ENCODE data around the gene TP53. TPM values are rescaled to one million over a fixed set of nuclear protein-coding genes. Genes with fewer than 3 reads are reported as not detected.

The TP53 gene
- total and polyA plus RNA-seq, 10 of the 15 experiments (the other 5 are each of a cell fraction or from before 2014, with no cell fraction given) = 35.6 to 162 (median 75.9) TPM

DNA sequence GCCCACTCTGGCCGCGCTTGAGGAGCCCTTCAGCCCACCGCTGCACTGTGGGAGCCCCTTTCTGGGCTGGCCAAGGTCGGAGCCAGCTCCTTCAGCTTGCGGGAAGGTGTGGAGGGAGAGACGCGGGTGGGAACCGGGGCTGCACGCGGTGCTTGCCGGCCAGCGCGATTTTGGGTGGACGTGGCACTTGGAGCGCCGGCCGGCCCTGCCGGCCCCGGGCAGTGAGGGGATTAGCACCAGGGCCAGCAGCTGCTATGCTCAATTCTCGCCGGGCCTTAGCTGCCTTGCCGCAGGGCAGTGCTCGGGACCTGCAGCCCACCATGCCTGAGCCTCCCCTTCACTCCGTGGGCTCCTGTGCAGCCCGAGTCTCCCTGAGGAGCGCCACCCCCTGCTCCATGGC is 46.5 kb downstream of the TP53 start:
- H3K27me3 ChIP-seq (replicated peaks in 1 of 2; ENCODE audit: control insufficient read depth in 2 of 2, insufficient read depth in 2 of 2, low read length in 1 of 2) = no peaks in the 10 kb centered on the region
- no peak overlapping the region for H3K27ac ChIP-seq (ENCODE audit: control insufficient read depth, insufficient read depth)
- no peaks in the 10 kb centered on the region for H3K36me3 ChIP-seq (ENCODE audit: control insufficient read depth in 2 of 2, insufficient read depth in 2 of 2, low read length in 1 of 2)
- H3K4me3 ChIP-seq = no peak overlapping the region
- in situ Hi-C loops (cut with MboI) = no loop called here
- TF ChIP-seq BCL11A (IDR thresholded peaks at IDR 0.05; ENCODE audit: low read depth, low read length) (no peak), MTA3 (IDR thresholded peaks at IDR 0.05; ENCODE audit: borderline replicate concordance, low read length) (no peak), EZH2 (IDR thresholded peaks at IDR 0.05; ENCODE audit: borderline replicate concordance, control insufficient read depth, low read depth, low read length) (no peak), BRCA1 (IDR thresholded peaks at IDR 0.05; ENCODE audit: low read depth, low read length) (no peak), POU2F2 (IDR thresholded peaks at IDR 0.05; ENCODE audit: borderline replicate concordance, low read depth, low read length) (no peak), CHD4 (IDR thresholded peaks at IDR 0.05) (no peak), GATAD2B (conservative IDR thresholded peaks at IDR 0.05; ENCODE audit: low read depth) (no peak), FOXM1 (IDR thresholded peaks at IDR 0.05; ENCODE audit: low read depth, low read length) (no peak), YY1 (IDR thresholded peaks at IDR 0.05; ENCODE audit: low read depth, low read length) (no peak), TCF12 (IDR thresholded peaks at IDR 0.05; ENCODE audit: low read depth, low read length) (no peak), MEF2B (IDR thresholded peaks at IDR 0.05; ENCODE audit: partially characterized antibody, poor library complexity, severe bottlenecking) (no peak), RUNX3 (IDR thresholded peaks at IDR 0.05; ENCODE audit: low read length) (no peak), IKZF1 (conservative IDR thresholded peaks at IDR 0.05) (no peak), NFYB (IDR thresholded peaks at IDR 0.05; ENCODE audit: insufficient read depth, low read depth, low read length) (no peak), STAT3 (IDR thresholded peaks at IDR 0.05; ENCODE audit: low read depth, low read length) (no peak), CEBPB (IDR thresholded peaks at IDR 0.05; ENCODE audit: borderline replicate concordance in 1 of 2, low read depth in 2 of 2, low read length in 2 of 2) (no peak), SREBF2 (IDR thresholded peaks at IDR 0.05; ENCODE audit: low read length) (no peak)
- TF ChIP-seq, protein P1, sequence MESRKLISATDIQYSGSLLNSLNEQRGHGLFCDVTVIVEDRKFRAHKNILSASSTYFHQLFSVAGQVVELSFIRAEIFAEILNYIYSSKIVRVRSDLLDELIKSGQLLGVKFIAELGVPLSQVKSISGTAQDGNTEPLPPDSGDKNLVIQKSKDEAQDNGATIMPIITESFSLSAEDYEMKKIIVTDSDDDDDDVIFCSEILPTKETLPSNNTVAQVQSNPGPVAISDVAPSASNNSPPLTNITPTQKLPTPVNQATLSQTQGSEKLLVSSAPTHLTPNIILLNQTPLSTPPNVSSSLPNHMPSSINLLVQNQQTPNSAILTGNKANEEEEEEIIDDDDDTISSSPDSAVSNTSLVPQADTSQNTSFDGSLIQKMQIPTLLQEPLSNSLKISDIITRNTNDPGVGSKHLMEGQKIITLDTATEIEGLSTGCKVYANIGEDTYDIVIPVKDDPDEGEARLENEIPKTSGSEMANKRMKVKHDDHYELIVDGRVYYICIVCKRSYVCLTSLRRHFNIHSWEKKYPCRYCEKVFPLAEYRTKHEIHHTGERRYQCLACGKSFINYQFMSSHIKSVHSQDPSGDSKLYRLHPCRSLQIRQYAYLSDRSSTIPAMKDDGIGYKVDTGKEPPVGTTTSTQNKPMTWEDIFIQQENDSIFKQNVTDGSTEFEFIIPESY (IDR thresholded peaks at IDR 0.05) = no peak
- H3K4me1 ChIP-seq (ENCODE audit: control insufficient read depth, insufficient read depth, low read length) = no peaks in the 10 kb centered on the region
- BruUV-seq (replicated peaks) = no TSS peak
- ATAC-seq (no peak), FAIRE-seq (no peak), DNase-seq (ENCODE audit: low read depth, low spot score) (no peak)
- H4K20me1 ChIP-seq (ENCODE audit: control insufficient read depth, insufficient read depth) = no peaks in the 10 kb centered on the region
- ChIA-PET RAD21 (ENCODE audit: unreplicated experiment) (no interaction called here), CTCF (interaction anchor here (2.0 kb wide), 1 partner anchor 9 kb away, joined by 8 read pairs; no protein-coding TSS in a partner anchor), SMC1A (ENCODE audit: uncharacterized antibody, unreplicated experiment) (interaction anchor here (1.4 kb wide), 1 partner anchor 47 kb away, joined by 4 read pairs; the partner anchor contains the start of gene WRAP53), POLR2A (no interaction called here)
- intact Hi-C loops (cut with micrococcal nuclease; ENCODE audit: unreplicated experiment) = no loop called here
- no peak overlapping the region for H3K4me2 ChIP-seq (ENCODE audit: control insufficient read depth, insufficient read depth)
- no peak overlapping the region for H2AFZ ChIP-seq (ENCODE audit: control insufficient read depth, low read depth, low read length)
- 72% methylated on average over 16 of the region's 26 CpGs for WGBS (ENCODE audit: insufficient coverage, insufficient replicate concordance, low lambda C conversion rate, missing lambda C conversion rate)
- no peak overlapping the region for H3K9ac ChIP-seq (ENCODE audit: control insufficient read depth, insufficient read depth, low read length)
- no peaks in the 10 kb centered on the region for H3K79me2 ChIP-seq (ENCODE audit: control insufficient read depth, insufficient read depth, low read length)
- H3K9me3 ChIP-seq (replicated peaks; ENCODE audit: control insufficient read depth, insufficient read depth, low read length) = no peaks in the 10 kb centered on the region

Measured in GM12878 (cell line).